Testis (tissue), 2 donors: ENCODE measurements around the gene ADNP2.

Experiments
- CTCF ChIP-seq, 3 experiments: fragments of 450-650 bp in 2 of 3; fragments of 200-600 bp in 1 of 3; sonication (generic) in 1 of 3; IDR thresholded peaks; one replicate each; pipeline ENCODE4 v1.5.1; 2016 to 2019; ENCODE audit warnings: antibody characterized with exemption in 3 of 3, mild to moderate bottlenecking in 2 of 3, moderate library complexity in 1 of 3
- POLR2A ChIP-seq: fragments of 450-650 bp; IDR thresholded peaks from one replicate; pipeline ENCODE4 v1.6.1; 2017; ENCODE audit warnings: antibody characterized with exemption, mild to moderate bottlenecking, moderate library complexity

DNA sequence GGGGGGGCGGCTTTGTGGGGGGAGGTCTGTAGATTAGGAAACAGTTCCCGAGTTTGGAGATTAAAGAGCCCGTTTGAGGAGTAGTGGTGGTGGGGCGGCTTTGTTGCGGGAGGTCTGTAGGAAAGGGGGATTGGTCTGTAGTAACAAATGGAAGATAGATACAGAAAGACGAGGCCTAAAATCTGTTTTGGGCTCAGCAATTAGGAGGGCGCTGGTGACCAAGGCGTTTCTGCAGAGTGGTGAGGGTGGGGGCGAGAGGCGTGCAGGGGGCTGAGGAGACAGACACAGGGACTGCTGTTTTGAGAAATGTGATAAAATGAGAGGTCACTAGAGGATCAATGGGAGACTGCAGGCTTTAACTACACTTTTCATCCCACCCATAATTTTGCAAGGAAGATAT is 1.6 kb upstream of the ADNP2 start:
- no peak for TF ChIP-seq CTCF (IDR thresholded peaks at IDR 0.05)
- TF ChIP-seq POLR2A, result no peak
